ENCODE results near the gene SULT1A1.

GRCh38 chr16:28589930-28590329, 19.9 kb downstream of the SULT1A1 start:
- TF ChIP-seq CTCF (conservative IDR thresholded peaks at IDR 0.05) (no peak), EZH2 (IDR thresholded peaks at IDR 0.05; ENCODE audit: low read depth) (no peak)

All from PC-9 (cell line).